TTC549 (cell line): ENCODE measurements around the gene PCSK9.
"Not testable (repeated sequence)": the region's sequence is repeated elsewhere in the genome, so short reads cannot be mapped to it uniquely, and the experiment has no call there.

Experiments
- FAIRE-seq: peaks from 2 replicates; lab custom pipeline; 2012; peaks lifted over from hg19 to GRCh38; lab: Jason Lieb, UNC

PCSK9 gene

DNA sequence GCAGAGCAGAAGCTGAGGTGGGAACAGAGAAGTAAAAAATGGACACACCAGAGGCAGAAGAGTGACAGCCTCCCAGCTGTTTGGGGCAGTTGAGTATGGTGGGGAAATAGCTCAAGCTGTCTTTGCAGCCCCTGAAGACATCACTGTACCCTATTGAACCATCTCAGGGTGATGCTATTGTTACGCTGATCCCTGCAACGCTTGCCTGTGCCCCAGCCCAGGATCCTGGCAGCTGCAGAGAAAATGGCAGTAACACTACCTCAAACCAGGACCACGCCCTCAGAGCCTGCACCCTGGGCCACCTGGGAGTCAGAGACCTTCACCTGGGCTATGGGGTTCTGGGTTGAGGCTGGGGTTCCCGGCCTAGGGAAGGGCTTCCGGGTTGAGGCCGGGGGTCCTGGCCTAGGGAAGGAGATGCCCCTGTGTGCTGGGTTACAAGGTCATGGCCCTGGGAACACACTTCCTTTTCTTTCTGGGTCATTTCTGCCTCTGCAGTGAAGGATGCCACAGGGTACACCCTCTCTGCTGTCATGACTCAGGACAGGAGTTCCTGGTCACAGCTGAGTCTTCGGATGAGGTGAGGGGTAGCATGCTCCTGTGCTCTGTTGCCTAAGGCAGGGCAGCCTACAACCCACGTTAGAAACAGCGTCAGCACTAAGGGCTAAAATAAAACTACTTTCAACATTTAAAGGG, 29.0 kb upstream of the PCSK9 start:
- no peak for FAIRE-seq

DNA sequence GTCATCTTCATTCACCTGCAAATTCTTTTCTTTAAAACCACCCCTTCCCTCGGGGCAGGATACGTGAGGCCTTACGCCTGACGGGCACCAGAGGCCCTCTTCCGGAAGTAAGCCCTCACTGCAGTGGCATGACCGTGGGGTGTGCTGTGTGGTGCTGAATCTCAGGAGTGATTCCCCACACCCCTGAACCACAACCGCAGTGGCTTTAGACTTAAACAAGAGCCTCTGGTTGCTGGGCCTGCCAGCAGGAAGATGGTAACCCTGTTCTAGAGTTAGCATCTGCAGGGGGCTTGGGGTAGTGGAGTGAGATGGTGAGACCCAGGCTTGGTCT, 28.5 kb upstream of the PCSK9 start:
- FAIRE-seq, result no peak

DNA sequence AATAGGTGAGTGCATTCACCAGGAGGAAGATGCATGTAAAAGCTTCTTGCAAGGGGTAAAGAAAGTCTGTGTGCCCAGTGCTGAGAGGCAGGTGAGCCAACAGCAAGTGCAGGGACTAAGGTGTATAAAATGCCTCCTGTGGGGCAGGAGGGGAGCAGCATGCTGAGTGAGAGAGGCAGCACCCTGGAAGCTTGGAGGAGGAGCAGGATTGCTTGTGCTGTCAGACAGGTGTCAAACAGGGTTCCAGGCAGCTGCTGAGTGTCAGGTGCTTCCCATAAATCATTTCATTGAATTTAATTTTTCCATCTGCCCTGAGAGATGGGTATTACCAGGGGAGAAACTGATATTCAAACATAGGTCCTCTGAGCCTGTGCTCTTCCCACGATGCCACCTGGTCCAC, 26.7 kb upstream of the PCSK9 start:
- FAIRE-seq, result no peak

- FAIRE-seq, result no peak
Observed at GRCh38 chr1:55015123-55015522, 24.2 kb upstream of the PCSK9 start.

GRCh38 chr1:55015731-55016620, 23.4 kb upstream of the PCSK9 start:
- FAIRE-seq, result no peak

GRCh38 chr1:55018395-55018794, 21.0 kb upstream of the PCSK9 start:
- FAIRE-seq, result no peak

DNA sequence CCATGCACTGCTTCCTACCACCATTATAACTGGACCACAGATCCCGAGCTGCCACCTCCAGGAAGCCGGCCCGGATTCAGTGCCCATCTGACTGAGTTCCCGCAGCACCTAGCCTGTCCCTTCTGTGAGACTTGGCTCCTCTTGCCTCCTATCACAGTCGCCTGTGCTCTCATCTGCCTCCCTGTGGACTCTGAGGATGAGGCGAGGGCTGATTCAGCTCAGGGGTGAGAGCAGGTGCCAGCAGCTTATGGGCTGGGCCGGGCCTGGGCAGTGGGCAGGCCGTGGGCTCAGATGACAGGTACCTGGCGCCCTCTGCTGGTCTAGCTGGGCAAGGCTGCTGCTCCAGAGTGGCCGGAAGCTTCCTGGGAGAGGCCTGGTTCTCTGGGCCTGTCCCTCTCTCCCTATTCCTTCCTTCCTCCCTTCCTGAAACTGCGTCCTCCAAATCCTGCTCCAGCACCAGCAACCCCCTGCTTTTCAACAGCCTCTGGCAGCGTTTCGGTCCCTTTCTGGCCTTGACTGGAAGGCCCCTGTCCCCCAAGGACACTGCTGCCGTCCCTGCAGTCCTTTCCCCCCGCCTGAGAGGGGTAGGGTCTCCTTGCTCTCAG, 17.3 kb upstream of the PCSK9 start:
- FAIRE-seq, result no peak

- FAIRE-seq, result not testable (repeated sequence)
Observed at GRCh38 chr1:55024163-55024562, 15.2 kb upstream of the PCSK9 start.

- not testable (repeated sequence) for FAIRE-seq
Observed at GRCh38 chr1:55026682-55027081, 12.7 kb upstream of the PCSK9 start.

GRCh38 chr1:55031098-55031497, 8.2 kb upstream of the PCSK9 start:
- not testable (repeated sequence) for FAIRE-seq

- no peak for FAIRE-seq
Observed at GRCh38 chr1:55033265-55033614, 6.1 kb upstream of the PCSK9 start.

GRCh38 chr1:55034476-55035133, 4.7 kb upstream of the PCSK9 start:
- no peak for FAIRE-seq

GRCh38 chr1:55035904-55036303, 3.4 kb upstream of the PCSK9 start:
- FAIRE-seq, result no peak

- no peak for FAIRE-seq
Observed at GRCh38 chr1:55037733-55038551, 1.4 kb upstream of the PCSK9 start.

DNA sequence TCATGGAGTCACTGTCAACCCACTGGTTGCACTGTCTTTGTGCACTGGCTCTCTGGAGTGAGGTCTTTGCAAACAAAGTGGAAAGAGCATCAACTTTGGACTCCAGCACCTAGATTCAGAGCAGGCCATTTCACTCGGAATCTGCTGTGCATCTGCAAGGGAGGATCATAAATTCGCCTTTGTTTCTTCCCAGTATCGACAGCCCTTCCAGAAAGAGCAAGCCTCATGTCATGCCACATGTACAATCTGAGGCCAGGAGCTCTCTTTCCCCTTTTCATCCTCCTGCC, 853 bp upstream of the PCSK9 start:
- no peak for FAIRE-seq

DNA sequence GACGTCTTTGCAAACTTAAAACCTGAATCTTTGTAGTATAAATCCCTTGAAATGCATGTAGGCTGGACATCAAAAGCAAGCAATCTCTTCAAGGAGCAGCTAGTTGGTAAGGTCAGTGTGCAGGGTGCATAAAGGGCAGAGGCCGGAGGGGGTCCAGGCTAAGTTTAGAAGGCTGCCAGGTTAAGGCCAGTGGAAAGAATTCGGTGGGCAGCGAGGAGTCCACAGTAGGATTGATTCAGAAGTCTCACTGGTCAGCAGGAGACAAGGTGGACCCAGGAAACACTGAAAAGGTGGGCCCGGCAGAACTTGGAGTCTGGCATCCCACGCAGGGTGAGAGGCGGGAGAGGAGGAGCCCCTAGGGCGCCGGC, 390 bp upstream of the PCSK9 start:
- no peak for FAIRE-seq

- FAIRE-seq, result no peak
Observed at GRCh38 chr1:55040083-55040932, 960 bp downstream of the PCSK9 start.

- no peak for FAIRE-seq
Observed at GRCh38 chr1:55040933-55041494, 1.7 kb downstream of the PCSK9 start.

- no peak for FAIRE-seq
Observed at GRCh38 chr1:55041613-55042012, 2.3 kb downstream of the PCSK9 start.

- FAIRE-seq, result no peak
Observed at GRCh38 chr1:55043011-55043410, 3.7 kb downstream of the PCSK9 start.

- no peak for FAIRE-seq
Observed at GRCh38 chr1:55043726-55044125, 4.4 kb downstream of the PCSK9 start.
